Lung (tissue), 12 donors: ENCODE results near the gene RPS28. TPM values are rescaled to one million over a fixed set of nuclear protein-coding genes. Genes with fewer than 3 reads are reported as not detected.

ENCODE experiments used
- ATAC-seq: fragments of 200-7000 bp; cut with Tn5 transposase; one replicate; pipeline ENCODE4 v1.9.1; 2020; ENCODE audit warnings: moderate number of reproducible peaks; ENCODE audit not compliant: insufficient read depth, low FRiP score
- DNase-seq, 3 donors: peaks; one replicate each; pipeline ENCODE4 v3.0.0-alpha.2; 2013 to 2017
- H3K27ac ChIP-seq, 2 donors: one replicate each; pipeline ENCODE4 v1.5.1; 2013; ENCODE audit warnings: mild to moderate bottlenecking in 2 of 2, moderate library complexity in 2 of 2, control low read depth in 1 of 2, inconsistent platforms in 1 of 2, low read depth in 1 of 2, low read length in 1 of 2
- H3K27me3 ChIP-seq, 3 donors: one replicate each; pipeline ENCODE4 v1.5.1; 2013; ENCODE audit warnings: low read length in 2 of 3; ENCODE audit not compliant: control insufficient read depth in 3 of 3, insufficient read depth in 3 of 3
- H3K36me3 ChIP-seq, 4 donors: one replicate each; pipeline ENCODE4 v1.5.1; 2013; ENCODE audit warnings: low read length in 4 of 4, mild to moderate bottlenecking in 1 of 4, moderate library complexity in 1 of 4; ENCODE audit not compliant: control insufficient read depth in 4 of 4, insufficient read depth in 4 of 4
- H3K4me1 ChIP-seq, 5 donors: one replicate each; pipeline ENCODE4 v1.5.1; 2013; ENCODE audit warnings: low read length in 5 of 5, mild to moderate bottlenecking in 2 of 5, moderate library complexity in 1 of 5; ENCODE audit not compliant: control insufficient read depth in 5 of 5, insufficient read depth in 5 of 5
- H3K4me3 ChIP-seq: one replicate; pipeline ENCODE4 v1.5.1; 2013; ENCODE audit warnings: mild to moderate bottlenecking, control low read depth, moderate library complexity
- H3K9ac ChIP-seq, 2 donors: one replicate each; pipeline ENCODE4 v1.5.1; 2013; ENCODE audit warnings: low read length in 2 of 2, control low read depth in 1 of 2; ENCODE audit not compliant: insufficient read depth in 1 of 2
- H3K9me3 ChIP-seq, 4 donors: one replicate each; pipeline ENCODE4 v1.5.1; 2013; ENCODE audit warnings: low read length in 3 of 4, mild to moderate bottlenecking in 1 of 4, moderate library complexity in 1 of 4; ENCODE audit not compliant: control insufficient read depth in 4 of 4, insufficient read depth in 3 of 4
- WGBS, 2 donors: extraction: QIAGEN DNeasy Blood & Tissue Kit; methylation state at CpG; one replicate each; pipeline ENCODE4 v1.1.7; 2013; 5-methylcytosine and 5-hydroxymethylcytosine counted together
- polyA plus RNA-seq, 2 donors: library from polyadenylated mRNA; stranded (reverse); fragments of 200-250 nt; gene quantifications; one replicate each; pipeline ENCODE4 v1.2.1, GENCODE V29; 2013
- total RNA-seq, 2 donors: library from RNA; depleted of rRNA in 1 of 2; stranded (reverse); fragments of >200 nt in 1 of 2; gene quantifications; one replicate each; pipeline ENCODE4 v1.2.1, GENCODE V29; 2014 to 2021
- TF ChIP-seq, protein P1 (sequence below): IDR thresholded peaks from 2 replicates; pipeline ENCODE4 v1.5.1; 2012; ENCODE audit warnings: mild to moderate bottlenecking; ENCODE audit errors: control extremely low read depth, extremely low read depth
- donor health status: control.
- donor health status: control.
- donor health status: Bipolar disorder and iron deficiency.
- donor health status: healthy.
- donor health status: DM: yes; HTN: yes; CAD: no.

Gene RPS28
- total and polyA plus RNA-seq, 4 donors = 588 to 1,897 (median 1,296) TPM

DNA sequence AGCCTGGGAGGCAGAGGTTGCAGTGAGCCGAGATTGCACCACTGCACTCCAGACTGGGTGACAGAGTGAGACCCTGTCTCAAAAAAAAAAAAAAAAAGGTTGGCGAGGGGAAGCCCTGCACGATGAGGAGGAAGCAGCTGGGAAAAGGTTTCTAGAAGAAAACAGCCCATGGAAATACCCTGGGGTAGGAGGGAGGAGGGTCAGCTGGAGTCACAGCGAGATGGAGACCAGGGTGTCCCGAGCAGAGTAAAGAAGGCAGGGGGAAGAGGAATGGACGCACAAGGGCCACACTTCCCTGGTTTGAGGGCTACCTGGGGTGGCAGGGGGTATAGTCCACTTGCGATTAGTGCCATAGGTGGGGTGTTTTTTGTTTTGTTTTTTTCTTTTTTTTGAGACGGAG, 15.4 kb downstream of the RPS28 start:
- Histone ChIP-seq H3K9me3 (no peaks in the 10 kb centered on the region), H3K9ac (no peak overlapping the region), H3K36me3 (peaks cover 0 to 13% (median 0%) of the 10 kb centered on the region in 4 donors), H3K4me1 (peaks cover 0 to 16% (median 9%) of the 10 kb centered on the region in 5 donors), H3K4me3 (no peak overlapping the region), H3K27me3 (peaks cover 0 to 43% (median 36%) of the 10 kb centered on the region in 3 donors), H3K27ac (no peak overlapping the region)
- TF ChIP-seq, protein P1, sequence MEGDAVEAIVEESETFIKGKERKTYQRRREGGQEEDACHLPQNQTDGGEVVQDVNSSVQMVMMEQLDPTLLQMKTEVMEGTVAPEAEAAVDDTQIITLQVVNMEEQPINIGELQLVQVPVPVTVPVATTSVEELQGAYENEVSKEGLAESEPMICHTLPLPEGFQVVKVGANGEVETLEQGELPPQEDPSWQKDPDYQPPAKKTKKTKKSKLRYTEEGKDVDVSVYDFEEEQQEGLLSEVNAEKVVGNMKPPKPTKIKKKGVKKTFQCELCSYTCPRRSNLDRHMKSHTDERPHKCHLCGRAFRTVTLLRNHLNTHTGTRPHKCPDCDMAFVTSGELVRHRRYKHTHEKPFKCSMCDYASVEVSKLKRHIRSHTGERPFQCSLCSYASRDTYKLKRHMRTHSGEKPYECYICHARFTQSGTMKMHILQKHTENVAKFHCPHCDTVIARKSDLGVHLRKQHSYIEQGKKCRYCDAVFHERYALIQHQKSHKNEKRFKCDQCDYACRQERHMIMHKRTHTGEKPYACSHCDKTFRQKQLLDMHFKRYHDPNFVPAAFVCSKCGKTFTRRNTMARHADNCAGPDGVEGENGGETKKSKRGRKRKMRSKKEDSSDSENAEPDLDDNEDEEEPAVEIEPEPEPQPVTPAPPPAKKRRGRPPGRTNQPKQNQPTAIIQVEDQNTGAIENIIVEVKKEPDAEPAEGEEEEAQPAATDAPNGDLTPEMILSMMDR = no peak
- 44 to 51% methylated on average over 8 of the region's 8 CpGs for WGBS, 2 donors
- DNase-seq (no peak), ATAC-seq (no peak)

DNA sequence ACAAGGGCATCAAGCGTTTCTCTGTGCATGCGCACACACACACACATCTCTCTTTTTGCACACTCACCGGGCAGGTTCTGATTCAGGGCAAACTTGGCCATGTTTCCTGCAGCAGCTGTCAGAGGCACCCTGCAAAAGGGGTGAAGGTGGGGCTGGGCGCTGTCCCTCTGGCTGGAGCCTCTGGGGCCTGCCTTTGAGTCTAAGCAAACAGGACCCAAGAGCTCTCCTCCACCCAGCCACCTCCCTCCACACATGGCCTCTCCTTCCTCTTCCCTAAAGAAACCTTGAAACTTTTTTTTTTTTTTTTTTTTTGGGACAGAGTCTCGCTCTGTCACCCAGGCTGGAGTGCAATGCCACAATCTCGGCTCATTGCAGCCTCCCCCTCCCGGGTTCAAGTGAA, 16.4 kb downstream of the RPS28 start:
- 74 to 77% methylated on average over 6 to 7 of the region's 7 CpGs for WGBS, 2 donors
- peaks cover 0 to 13% (median 0%) of the 10 kb centered on the region in 4 donors for H3K36me3 ChIP-seq
- TF ChIP-seq, protein P1 = no peak
- H3K27me3 ChIP-seq = peaks cover 0 to 40% (median 34%) of the 10 kb centered on the region in 3 donors
- no peak for ATAC-seq
- H3K4me3 ChIP-seq = no peak overlapping the region
- no peak overlapping the region for H3K27ac ChIP-seq
- DNase-seq = no peak
- no peaks in the 10 kb centered on the region for H3K9me3 ChIP-seq
- H3K9ac ChIP-seq = no peak overlapping the region
- peaks cover 0 to 16% (median 12%) of the 10 kb centered on the region in 5 donors for H3K4me1 ChIP-seq

DNA sequence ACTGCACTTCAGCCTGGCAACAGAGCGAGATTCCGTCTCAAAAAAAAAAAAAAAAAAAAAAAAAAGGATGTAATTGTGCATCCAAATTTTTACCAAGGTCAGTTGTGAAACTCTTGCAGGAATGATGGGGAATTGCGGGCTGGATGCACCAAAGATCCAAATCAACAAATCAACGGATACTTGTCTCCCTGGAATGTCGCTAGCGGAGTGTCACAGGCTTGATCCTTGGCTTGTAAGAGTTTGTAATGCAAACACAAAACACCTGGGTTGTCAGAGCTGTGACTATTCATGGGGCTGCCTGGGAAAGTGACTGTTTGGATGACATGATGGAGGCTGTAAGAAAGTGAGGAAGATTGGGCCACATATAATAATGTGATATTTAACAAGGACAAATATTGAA, 17.5 kb downstream of the RPS28 start:
- DNase-seq (no peak), ATAC-seq (no peak)
- Histone ChIP-seq H3K27ac (no peak overlapping the region), H3K9ac (no peak overlapping the region), H3K27me3 (peaks cover 0 to 28% (median 27%) of the 10 kb centered on the region in 3 donors), H3K4me3 (no peak overlapping the region), H3K9me3 (no peaks in the 10 kb centered on the region), H3K4me1 (peaks cover 0 to 16% (median 10%) of the 10 kb centered on the region in 5 donors), H3K36me3 (peaks cover 0 to 7% (median 0%) of the 10 kb centered on the region in 4 donors)
- WGBS, 2 donors = 64 to 70% methylated on average over 6 of the region's 6 CpGs
- TF ChIP-seq, protein P1 = no peak
